Frontal cortex (tissue), 4 donors: Measurements from ENCODE around the gene RASAL2. TPM values are rescaled to one million over a fixed set of nuclear protein-coding genes. Genes with fewer than 3 reads are reported as not detected.
A peak's percentile ranks its signal among the peaks of the same experiment; 100 is the strongest.

Source experiments
- DNase-seq, 2 donors: peaks; one replicate each; pipeline ENCODE4 v3.0.0; 2012; ENCODE audit warnings: low spot score in 2 of 2
- FAIRE-seq: peaks from 2 replicates; lab custom pipeline; 2012; peaks lifted over from hg19 to GRCh38; lab: Jason Lieb, UNC
- total RNA-seq: library from RNA; depleted of rRNA; stranded (reverse); fragments of >200 nt; gene quantifications from one replicate; pipeline ENCODE4 v1.2.3, GENCODE V29; 2014
- donor health status: control.
- donor health status: control.
- donor health status: control.

RASAL2 gene
- 28.9 TPM for total RNA-seq

DNA sequence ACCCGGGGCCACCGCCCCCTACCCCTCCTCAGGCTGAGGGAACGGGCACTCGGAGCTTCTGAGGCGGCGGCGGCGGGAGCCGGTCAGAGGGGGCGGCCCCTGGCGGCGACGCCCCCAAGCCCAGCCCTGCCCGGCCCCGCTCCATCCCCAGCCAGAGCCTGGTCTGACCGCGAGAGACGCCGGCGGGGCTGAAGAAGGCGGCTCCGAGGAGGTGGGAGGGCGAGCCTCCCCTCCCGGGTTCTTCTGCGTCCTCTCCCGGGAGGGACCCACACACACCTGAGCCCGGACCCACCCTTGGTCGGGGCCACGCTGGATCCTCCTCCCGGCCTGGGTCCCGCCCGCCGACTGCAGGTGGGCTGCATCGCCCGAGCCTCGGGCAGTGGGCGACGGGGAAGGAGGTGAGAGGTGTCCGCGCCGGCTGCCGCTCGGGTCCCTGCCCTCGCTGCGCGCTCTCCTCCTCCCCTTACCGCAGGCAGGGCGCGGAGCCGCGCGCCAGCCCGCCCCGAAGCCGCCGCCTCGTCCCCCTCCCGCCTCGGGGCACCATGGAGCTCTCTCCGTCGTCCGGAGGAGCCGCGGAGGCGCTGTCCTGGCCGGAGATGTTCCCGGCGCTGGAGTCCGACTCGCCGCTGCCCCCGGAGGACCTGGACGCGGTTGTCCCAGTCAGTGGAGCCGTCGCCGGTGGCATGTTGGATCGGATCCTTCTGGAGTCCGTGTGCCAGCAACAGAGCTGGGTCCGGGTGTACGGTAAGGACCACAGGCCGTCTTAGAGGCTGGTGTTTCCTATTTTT lies at the start of gene RASAL2:
RASAL2 (plus strand) TSS at position 154 of the 788 bp plus-strand sequence; CDS start at position 543, 389 bp downstream.
- peak; percentile 74 for DNase-seq
- no peak for FAIRE-seq

DNA sequence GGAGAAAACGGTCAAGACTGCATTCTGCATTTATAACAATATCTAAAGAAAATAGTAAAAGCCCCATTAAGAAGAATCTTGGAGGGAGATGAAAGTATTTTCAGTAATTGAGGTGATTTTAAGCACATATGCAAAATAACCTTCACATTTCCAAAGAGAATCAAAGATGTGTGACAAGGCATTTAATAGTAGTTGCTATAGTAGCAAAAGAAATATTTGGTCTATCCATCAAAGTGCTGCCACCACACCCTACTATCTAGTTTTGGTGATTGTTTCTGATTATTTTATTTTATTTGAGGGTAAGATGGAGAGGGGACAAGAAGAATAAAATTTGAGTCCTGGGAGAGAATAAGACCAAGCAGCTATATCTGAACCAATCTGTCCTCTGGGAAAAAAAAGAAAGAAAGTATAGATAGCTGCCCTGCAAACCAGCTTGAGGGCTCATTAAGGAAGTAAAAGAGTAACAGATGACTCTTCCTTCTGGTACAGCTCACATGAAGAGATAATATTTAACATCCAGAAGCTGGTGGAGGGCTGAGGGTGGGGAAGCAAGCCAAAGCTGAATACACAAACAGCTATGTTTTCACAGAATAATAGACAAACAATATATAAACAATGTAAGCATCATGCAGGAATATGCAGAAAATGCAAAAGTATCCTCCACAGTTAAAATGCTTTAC lies 47.2 kb upstream of the RASAL2 start:
- DNase-seq (no peak), FAIRE-seq (no peak)

DNA sequence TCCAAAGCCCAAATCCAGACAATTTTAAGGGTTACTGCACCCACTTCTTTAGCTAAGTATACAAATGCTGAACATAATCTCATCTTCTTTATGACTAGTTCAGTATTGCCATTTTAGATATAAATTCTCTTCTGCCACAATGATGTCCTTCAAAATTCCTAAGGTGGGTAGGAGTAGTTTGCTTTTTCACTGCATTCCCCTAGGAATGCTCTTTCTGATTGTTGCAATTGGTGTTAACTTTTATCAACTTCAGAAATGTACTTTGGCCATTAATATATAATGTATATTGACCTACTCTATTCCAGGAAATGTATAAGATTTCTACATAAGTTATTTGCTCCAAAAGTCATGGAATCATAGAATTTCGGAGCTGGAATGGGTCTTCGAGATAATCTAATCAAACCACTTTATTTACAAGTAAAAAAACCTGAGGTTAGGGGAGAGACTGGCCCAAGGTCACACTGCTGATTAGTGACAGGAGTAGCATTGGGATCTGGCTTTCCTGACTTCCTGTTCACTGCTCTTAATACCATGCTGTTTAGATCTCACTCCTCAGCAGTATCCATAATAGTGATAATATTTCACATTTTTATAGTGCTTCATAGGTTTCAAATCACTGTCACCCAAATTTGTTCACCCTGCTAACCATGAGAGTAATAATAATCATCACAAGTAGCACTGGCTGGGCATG lies 46.4 kb upstream of the RASAL2 start:
- no peak for FAIRE-seq
- DNase-seq = no peak

DNA sequence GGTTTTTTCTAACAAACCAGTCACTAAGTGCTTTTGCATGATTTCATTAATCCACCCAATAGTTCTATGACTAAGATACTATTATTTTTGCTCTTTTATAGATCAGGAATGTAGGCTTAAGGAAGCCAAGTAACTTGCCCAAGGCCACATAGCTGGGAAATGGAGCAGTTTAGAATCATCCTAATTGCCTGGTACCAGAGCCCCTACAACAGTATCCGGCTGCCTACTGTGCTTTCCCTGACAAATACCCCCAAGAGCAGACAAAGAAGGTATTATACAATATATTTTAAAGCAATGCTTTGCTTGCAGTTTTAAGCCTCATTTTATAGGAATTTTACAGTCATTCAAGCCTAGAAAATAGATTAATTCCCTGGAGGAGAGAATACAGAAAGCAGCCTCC lies 45.5 kb upstream of the RASAL2 start:
- FAIRE-seq (no peak), DNase-seq (no peak)

DNA sequence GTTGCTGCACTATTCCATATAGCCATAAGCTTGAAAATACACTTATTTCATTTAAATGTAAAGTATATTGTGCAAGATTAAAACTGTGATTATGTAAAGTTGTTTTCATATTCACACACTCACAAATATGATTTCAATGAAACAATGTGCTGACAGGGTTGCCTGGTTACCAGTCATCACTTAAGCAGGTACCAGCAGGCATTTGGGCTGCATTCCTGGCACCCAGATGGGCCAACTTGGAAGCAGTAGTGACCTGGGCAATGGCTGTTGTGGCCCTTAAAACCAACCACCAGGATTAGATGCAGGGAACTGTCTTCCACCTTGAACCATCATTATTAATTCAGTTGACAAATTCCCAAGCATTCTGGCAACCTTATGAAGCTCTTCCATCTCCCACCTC lies 45.0 kb upstream of the RASAL2 start:
- no peak for FAIRE-seq
- DNase-seq = no peak

DNA sequence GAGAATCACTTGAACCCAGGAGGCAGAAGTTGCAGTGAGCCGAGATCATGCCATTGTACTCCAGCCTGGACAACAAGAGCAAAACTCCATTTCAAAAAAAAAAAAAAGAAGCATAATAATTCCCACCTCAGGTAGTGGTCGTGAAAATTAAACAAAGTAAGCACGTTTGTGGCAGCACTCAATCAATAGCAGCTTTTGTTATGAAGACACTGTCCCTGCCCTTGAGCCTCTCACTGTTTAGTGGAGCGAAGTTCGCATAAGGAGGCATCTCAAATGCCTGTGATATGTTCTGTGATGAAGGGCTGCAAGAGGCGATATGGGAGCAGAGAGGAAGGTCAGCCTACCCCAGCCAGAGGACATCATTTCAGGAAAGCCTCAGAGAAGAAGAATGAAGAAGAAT lies 43.8 kb upstream of the RASAL2 start:
- FAIRE-seq (no peak), DNase-seq (no peak)

DNA sequence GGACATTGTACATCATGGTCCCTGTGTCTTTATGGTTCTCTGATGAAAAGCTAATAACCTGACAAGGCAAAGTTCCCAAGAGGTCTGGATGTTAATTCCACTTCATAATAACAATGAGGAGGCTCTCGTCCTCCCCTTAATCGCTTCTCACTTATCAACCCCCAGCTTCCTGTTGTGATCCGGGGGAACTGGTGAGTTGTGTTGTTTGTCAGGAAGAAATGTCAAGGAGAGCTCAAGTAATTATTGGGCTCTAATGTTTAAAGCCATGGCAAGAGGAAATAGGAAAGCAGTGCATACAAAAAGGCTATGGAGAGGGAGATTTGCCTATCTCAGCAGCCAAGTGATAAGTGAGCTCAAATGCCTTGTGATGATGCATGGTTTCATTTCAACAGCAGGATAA lies 42.8 kb upstream of the RASAL2 start:
- DNase-seq = no peak
- FAIRE-seq = no peak

DNA sequence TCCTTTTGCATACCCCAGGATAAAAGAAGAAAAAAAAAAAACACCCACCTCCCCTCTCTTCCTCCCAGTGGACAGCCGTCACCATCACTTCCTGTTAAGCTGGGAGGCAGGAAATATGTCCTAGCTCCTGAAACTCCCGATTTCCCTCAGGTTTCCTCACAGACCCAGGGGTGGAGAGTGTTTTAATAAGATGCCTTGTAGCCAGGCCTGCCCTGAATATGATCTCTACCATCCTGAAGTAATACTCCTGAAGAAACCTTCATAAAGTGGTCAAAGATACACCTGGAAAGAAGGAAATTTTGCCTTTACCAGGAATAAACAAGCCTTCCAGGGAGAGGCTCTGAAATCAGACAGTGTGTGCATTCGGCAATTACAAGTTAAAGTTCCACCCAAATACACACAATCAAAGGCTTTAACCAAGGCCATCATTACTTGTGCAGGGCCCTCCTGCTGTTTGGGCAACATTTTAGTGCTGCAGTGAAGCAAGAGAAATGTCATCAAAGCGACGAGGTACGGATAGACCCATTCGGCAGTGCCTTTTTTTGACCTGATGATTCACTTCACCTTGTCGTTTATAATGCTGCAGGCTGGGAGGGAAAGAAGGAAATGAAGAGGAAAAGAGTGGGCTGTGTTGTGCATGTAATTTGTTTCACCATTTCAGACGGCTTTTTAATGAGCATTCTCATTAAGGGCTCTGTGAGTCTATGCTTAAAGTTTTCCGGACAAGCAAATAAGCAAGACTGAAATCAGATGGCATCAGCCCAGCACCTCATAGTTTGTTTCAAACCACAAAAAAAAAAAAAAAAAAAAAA lies 41.0 kb upstream of the RASAL2 start:
- no peak for FAIRE-seq
- DNase-seq = no peak

DNA sequence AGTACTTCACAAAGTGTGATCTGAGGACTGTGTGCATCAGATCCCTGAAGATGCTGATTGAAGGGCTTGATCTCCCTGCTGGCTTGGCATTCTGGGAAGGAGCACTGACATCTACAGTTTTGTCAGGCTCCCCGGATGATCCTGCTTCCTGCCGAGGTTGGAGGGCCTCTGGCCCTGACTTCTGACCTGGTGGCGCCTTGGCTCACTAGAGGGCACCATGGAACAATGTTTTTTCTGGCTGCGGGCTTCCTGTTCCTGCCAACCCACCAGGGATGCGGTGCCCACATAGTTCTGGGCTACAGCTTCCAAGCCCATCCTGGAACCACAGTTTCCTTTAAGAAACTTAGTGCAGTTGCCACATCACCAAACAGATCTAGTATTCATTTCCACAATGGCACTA lies 38.8 kb upstream of the RASAL2 start:
- DNase-seq (no peak), FAIRE-seq (no peak)

DNA sequence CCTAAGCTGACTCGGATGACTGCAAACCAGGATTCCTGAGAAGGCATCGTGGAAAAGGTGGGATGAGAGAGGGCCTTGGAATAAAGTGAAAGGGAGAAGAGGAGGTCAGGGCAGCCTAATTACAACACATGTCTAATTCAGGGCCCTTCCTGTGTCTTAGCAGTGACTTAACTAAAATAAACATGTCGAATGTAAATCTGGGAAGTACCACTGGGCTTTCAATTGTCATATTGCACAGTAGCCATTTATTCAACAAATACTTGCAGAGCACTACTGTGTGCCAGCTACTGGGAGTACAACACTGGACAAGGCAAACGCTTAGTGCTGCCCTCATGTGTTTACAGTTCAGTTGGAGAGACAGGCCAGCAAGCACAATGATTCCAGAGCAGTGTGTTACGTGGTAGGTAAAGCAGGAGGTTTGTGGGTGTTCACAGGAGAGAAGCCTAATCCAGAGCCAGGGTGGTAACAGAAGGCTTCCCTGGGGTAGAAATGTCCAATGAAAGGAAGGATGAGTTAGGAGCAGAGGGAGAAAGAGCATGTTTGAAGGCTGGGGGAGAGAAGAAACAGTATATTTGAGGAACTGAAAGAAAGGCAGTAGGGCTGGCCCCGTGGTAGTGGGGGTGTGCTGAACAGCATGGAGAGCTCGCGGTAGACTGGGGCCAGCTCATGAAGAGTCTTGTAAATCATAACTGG lies 38.0 kb upstream of the RASAL2 start:
- no peak for DNase-seq
- no peak for FAIRE-seq

DNA sequence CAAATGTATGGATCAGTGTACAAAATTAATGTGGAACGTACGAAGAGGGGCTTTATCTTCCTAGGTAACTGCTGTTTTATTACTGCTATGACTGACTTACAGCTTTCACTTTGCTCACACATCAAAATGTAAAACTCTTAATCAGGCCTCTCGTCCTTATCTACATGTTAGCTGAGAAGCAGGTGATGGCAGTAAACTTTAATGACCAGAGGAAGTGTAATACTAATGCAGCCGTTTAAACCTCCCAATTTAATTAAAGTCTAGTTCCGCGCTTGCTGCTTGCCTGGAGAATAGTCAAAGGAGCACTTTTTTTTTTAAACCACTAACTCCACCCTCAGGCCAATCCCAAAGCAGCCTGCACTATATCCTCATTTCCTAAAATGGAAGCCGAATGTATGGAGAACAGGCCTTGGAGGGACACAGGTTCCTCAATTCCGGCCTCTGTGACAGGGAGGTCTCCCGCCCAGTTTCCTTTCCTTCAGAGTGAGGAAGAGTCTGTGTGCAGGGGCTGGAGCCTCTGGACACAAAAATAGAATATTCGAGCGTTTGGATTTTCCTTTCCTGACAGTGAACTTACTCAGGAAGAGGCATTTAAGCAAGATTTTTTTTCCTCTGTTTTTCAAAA lies 36.7 kb upstream of the RASAL2 start:
- no peak for FAIRE-seq
- no peak for DNase-seq

DNA sequence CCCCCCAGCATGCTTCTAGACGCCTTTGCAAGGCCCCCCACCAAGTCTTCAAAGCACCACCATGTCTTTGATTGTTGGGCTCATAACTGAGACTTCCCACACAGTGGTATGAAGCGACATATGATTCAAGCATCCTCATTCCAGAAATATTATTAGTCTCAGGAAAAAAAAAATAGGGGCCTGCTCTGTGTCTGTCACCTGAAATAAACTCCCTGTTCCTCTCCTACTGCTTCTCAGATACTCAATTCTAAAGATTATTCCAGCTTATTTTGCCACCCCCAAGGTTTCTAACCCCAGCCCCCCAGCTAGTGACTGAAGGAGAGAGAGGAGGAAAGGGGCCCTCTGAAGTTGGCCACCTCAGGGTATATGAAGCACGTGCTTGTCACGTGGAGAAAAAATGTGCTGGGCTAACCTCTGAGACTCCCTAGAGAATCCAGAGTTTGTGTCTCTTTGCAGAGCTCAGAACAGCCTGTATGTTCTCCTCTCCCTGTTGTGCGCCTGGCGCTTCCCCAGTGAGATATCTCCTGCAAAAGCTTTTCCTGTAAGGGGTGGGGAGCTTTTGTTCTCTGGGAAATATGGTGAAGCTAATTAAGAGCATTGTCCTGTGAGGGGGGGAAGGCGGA lies 35.9 kb upstream of the RASAL2 start:
- no peak for DNase-seq
- no peak for FAIRE-seq

DNA sequence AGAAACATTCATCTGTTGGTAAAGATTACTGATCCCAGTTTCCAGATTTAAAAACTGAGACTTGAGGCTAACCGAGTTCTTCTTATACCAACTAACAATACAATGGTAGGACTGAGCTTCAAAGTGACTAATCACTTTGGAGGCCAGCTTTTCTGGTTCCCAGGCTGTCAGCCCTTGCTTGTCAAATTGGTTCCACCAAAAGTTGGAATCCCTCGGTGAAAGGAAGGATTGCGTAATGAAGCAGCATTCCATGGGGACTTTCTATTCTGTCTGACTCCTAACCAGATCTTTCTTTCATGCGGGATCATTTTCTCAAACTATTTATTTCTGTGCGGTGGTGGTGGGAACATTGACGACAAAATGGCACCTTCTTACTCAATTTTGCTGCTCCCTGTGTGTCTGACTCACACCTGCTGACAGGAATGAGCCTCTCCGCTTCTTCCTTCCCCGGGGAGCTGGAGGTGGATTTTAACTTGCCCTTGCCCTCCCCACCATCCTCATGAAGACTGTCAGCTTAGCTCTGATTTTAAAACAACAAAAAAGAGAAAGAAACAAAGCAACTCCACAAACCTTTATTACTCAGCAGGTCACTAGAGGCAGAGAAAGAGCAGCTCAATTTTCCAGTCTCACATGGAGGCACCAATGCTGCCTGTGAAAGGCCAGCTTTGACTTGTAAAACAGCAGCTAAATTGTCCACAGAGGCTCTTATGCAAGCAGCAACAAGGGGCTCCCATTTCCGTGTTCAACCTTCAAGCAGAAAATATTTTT lies 32.9 kb upstream of the RASAL2 start:
- no peak for DNase-seq
- no peak for FAIRE-seq

DNA sequence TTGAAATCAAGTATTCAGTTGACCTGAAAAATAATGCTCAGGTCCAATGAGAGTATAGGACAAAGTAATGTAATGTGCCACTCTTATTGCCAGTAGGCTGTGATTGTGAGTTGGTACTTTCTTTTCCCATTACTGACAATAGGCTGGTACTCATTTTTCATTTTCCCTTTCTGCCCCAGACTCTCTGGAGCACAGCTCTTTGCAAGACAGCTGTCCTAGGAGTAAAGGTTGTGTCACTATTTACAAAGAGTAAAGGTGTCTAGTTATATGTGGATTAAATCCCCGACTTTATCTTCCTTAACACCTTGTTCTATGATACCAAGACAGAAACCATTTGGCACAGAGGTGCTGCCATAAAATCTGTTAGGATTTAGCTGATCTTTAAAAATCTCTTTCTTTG lies 32.3 kb upstream of the RASAL2 start:
- DNase-seq (no peak), FAIRE-seq (no peak)

DNA sequence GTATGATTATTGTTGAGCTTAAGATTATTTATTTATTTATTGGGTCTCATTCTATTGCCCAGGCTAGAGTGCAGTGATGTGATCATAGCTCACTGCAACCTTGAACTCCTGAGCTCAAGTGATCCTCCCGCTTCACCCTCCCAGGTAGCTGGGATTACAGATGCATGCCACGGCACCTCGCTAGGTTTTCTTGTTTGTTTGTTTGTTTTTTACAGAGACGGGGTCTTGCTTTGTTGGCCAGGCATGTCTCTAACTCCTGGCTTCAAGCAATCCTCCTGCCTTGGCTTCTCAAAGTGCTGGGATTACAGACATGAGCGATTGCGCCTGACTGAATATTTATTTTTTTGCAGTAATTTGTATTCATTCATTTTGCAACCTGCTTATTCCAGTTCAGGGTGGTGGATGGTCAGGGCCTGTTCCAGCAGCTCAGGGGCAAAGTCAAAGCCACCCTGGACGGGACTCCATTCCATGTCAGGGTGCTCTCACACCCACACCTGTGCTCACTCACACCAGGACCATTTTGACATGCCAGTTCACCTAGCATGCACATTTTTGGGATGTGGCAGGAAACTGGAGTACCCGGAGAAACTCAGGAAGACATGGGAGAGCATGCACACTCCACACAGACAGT lies 29.6 kb upstream of the RASAL2 start:
- FAIRE-seq = no peak
- DNase-seq = no peak

DNA sequence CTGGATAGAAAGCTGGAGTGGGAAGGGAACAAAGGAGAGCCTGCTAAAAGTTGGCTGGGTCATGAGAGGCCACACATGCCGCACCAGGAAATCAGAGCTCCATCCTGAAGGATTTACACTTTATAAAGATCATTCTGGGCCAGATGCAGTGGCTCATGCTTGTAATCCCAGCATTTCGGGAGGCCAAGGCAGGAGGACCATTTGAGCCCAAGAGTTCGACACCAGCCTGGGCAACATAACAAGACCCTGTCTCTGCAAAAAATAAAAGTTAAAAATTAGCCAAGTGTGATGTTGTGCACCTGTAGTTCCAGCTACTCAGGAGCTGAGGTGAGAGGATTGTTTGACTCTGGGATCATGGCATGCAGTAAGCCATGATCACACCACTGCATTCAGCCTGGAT lies 28.7 kb upstream of the RASAL2 start:
- DNase-seq (no peak), FAIRE-seq (no peak)

DNA sequence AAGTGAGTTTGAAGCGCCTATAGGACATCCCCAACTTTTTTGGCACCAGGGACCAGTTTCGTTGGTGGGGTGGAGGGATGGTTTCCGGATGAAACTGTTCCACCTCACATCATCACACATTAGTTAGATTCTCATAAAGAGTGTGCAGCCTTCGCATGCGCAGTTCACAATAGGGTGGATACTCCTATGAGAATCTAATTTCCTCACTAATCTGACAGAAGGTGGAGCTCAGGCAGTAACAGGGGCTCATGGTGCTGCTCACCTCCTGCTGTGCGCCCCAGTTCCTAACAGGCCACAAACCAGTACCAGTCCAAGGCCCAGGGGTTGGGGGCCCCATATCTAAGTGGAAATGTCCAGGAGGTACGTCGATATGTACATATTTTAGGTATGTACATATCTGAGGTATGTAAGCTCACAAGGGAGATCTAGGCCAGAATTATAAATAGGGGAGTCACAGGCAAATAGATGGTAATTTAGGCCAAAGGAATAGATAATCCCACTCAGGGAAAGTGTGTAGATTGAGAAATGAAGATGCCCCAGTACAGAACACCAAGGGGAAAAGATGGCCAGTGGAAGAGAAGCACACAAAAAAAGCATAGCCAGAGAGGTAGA lies 27.5 kb upstream of the RASAL2 start:
- FAIRE-seq = no peak

More for the DNA sequence above, 27.5 kb upstream of the RASAL2 start:
- no peak for DNase-seq
